ENCODE measurements around the gene GALNT1. TPM values are rescaled to one million over a fixed set of nuclear protein-coding genes. Genes with fewer than 3 reads are reported as not detected.

GALNT1 gene
- total and polyA plus RNA-seq, 9 of the 15 experiments (the other 6 are each of a cell fraction or from before 2014, with no cell fraction given) = 14.4 to 54.1 (median 36.6) TPM

DNA sequence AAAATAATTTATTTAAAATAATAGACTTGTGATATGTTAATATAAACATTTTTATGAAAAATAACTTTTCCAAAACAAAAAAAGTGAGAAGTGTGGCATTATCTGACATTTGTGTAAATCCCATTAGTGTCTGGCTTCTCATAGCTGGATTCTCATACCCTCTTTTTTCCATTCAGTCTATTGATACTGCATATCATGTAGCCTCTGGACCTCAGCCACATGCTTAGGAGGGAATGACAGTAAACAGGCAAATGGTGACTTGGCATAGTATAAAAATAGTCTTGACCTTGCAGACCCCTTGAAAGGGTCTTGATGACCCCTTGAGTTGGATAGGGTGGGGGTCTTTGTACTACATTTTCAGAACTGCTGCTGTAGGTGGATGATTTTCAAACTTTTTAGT lies 29.2 kb downstream of the GALNT1 start:
- no TSS peak for BruUV-seq (replicated peaks)
- Histone ChIP-seq H3K9me1 (ENCODE audit: control insufficient read depth, insufficient read depth, low read length) (no peaks in the 10 kb centered on the region), H3K27ac (ENCODE audit: extremely low read depth, low read depth, low read length) (no peak overlapping the region), H3K27me3 (ENCODE audit: control insufficient read depth in 2 of 2, insufficient read depth in 2 of 2, low read length in 2 of 2) (no peaks in the 10 kb centered on the region), H3K4me2 (ENCODE audit: insufficient read depth, low read length) (no peak overlapping the region), H3K79me2 (ENCODE audit: control insufficient read depth, insufficient read depth, low read length) (0 out of 3 replicates have a peak, but pooled peaks cover 4% of the 10 kb centered on the region), H3K36me3 (ENCODE audit: control insufficient read depth, insufficient read depth, low read length) (no peaks in the 10 kb centered on the region), H3K9ac (ENCODE audit: insufficient read depth in 1 of 2, low read depth in 2 of 2, low read length in 2 of 2) (no peak overlapping the region), H2AFZ (ENCODE audit: low read depth, low read length) (no peak overlapping the region), H3K4me1 (replicated peaks in 1 of 2; ENCODE audit: control insufficient read depth in 2 of 2, insufficient read depth in 2 of 2, low read length in 2 of 2) (0 out of 5 replicates have a peak, but pooled peaks cover 0 to 2% of the 10 kb centered on the region in 2 experiments), H4K20me1 (replicated peaks; ENCODE audit: control insufficient read depth, insufficient read depth, low read length) (no peaks in the 10 kb centered on the region), H3K9me3 (replicated peaks; ENCODE audit: control insufficient read depth, insufficient read depth, low read depth, low read length) (no peaks in the 10 kb centered on the region), H3K4me3 (no peak overlapping the region)
- in situ Hi-C loops (cut with MboI) (no loop called here), intact Hi-C loops (cut with micrococcal nuclease) (no loop called here)
- POLR2A ChIA-PET = interaction anchor here (4.3 kb wide), 1 partner anchor 8 kb away, joined by 22 read pairs; no protein-coding TSS in a partner anchor
- FAIRE-seq (no peak), ATAC-seq (no peak), DNase-seq (ENCODE audit: extremely low read depth in 1 of 4, low spot score in 3 of 4) (no peak)
- TF ChIP-seq ELF2 (CRISPR knock-in tag; IDR thresholded peaks at IDR 0.05) (no peak), ZC3H4 (CRISPR knock-in tag; IDR thresholded peaks at IDR 0.05; ENCODE audit: borderline replicate concordance) (no peak), RERE (CRISPR knock-in tag; IDR thresholded peaks at IDR 0.05; ENCODE audit: borderline replicate concordance) (no peak), ZNF551 (CRISPR knock-in tag; IDR thresholded peaks at IDR 0.05) (no peak), E4F1 (CRISPR knock-in tag; IDR thresholded peaks at IDR 0.05; ENCODE audit: borderline replicate concordance) (no peak)
- CTCF ChIA-PET (ENCODE audit: low intra/inter-chr PET ratio) = no interaction called here

Data from K562 (cell line).